ENCODE results near the gene TXNDC2.

The TXNDC2 gene

GRCh38 chr18:9914584-9915290, 29.0 kb downstream of the TXNDC2 start:
- DNase-seq: no peak

- DNase-seq: no peak
Measured at GRCh38 chr18:9915291-9916076, 29.7 kb downstream of the TXNDC2 start.

GRCh38 chr18:9916077-9916639, 30.4 kb downstream of the TXNDC2 start:
- no peak for DNase-seq

GRCh38 chr18:9916808-9917207, 31.0 kb downstream of the TXNDC2 start:
- DNase-seq: no peak

- DNase-seq: no peak
Measured at GRCh38 chr18:9918016-9918680, 32.4 kb downstream of the TXNDC2 start.

GRCh38 chr18:9919564-9920232, 33.9 kb downstream of the TXNDC2 start:
- no peak for DNase-seq

GRCh38 chr18:9922592-9923311, 37.0 kb downstream of the TXNDC2 start:
- DNase-seq: no peak

GRCh38 chr18:9924371-9924943, 38.7 kb downstream of the TXNDC2 start:
- DNase-seq: no peak

GRCh38 chr18:9925369-9925768, 39.6 kb downstream of the TXNDC2 start:
- no peak for DNase-seq

- DNase-seq: no peak
Measured at GRCh38 chr18:9925795-9926194, 40.0 kb downstream of the TXNDC2 start.

GRCh38 chr18:9926223-9926894, 40.6 kb downstream of the TXNDC2 start:
- DNase-seq: no peak

- no peak for DNase-seq
Measured at GRCh38 chr18:9926977-9927376, 41.2 kb downstream of the TXNDC2 start.

GRCh38 chr18:9927392-9928063, 41.8 kb downstream of the TXNDC2 start:
- no peak for DNase-seq

GRCh38 chr18:9928646-9929259, 43.0 kb downstream of the TXNDC2 start:
- DNase-seq: no peak

- DNase-seq: no peak
Measured at GRCh38 chr18:9930299-9930884, 44.6 kb downstream of the TXNDC2 start.

GRCh38 chr18:9931146-9931545, 45.4 kb downstream of the TXNDC2 start:
- DNase-seq: no peak

- DNase-seq: no peak
Measured at GRCh38 chr18:9931678-9932077, 45.9 kb downstream of the TXNDC2 start.

GRCh38 chr18:9933865-9934264, 48.1 kb downstream of the TXNDC2 start:
- no peak for DNase-seq

- DNase-seq: no peak
Measured at GRCh38 chr18:9934274-9934673, 48.5 kb downstream of the TXNDC2 start.
